Stomach (tissue), 9 donors: ENCODE results near the gene SPIRE2. TPM values are rescaled to one million over a fixed set of nuclear protein-coding genes. Genes with fewer than 3 reads are reported as not detected.
"Not testable (repeated sequence)": the region's sequence is repeated elsewhere in the genome, so short reads cannot be mapped to it uniquely, and the experiment has no call there.

Experiments
- DNase-seq, 2 donors: peaks; one replicate each; pipeline versions ENCODE4 v3.0.0 to v3.0.0-alpha.2; 2013 to 2019
- H3K27ac ChIP-seq, 5 donors: fragments of 200-600 bp in 4 of 5; sonication (generic) in 4 of 5; one replicate each; pipeline ENCODE4 v1.5.1; 2013 to 2019; ENCODE audit warnings: mild to moderate bottlenecking in 1 of 5, moderate library complexity in 1 of 5
- H3K27me3 ChIP-seq, 3 donors: fragments of 200-600 bp; sonication (generic); one replicate each; pipeline ENCODE4 v1.5.1; 2017 to 2019; ENCODE audit warnings: mixed run types in 1 of 3
- H3K36me3 ChIP-seq, 4 donors: fragments of 200-600 bp; sonication (generic); 1 replicate in 3 of 4; 2 replicates in 1 of 4; pipeline ENCODE4 v1.5.1; 2016 to 2019
- H3K4me1 ChIP-seq, 4 donors: fragments of 200-600 bp; sonication (generic); one replicate each; pipeline ENCODE4 v1.5.1; 2016 to 2019
- H3K4me3 ChIP-seq, 4 donors: fragments of 200-600 bp; sonication (generic) in 3 of 4; one replicate each; pipeline ENCODE4 v1.5.1; 2016 to 2019; ENCODE audit warnings: mild to moderate bottlenecking in 1 of 4
- H3K9me3 ChIP-seq, 4 donors: fragments of 200-600 bp; sonication (generic); one replicate each; pipeline ENCODE4 v1.5.1; 2016 to 2019
- CTCF ChIP-seq, 7 experiments: fragments of 450-650 bp in 4 of 7; fragments of 200-600 bp in 3 of 7; sonication (generic) in 3 of 7; IDR thresholded peaks; one replicate each; pipeline ENCODE4 v1.5.1; 2016 to 2019; ENCODE audit warnings: antibody characterized with exemption in 7 of 7, control low read depth in 2 of 7, mild to moderate bottlenecking in 1 of 7
- EP300 ChIP-seq: sonication (generic); formaldehyde crosslinking; IDR thresholded peaks from one replicate; pipeline ENCODE4 v1.6.1; 2017; ENCODE audit warnings: antibody characterized with exemption
- POLR2A ChIP-seq, 4 donors: fragments of 450-650 bp; IDR thresholded peaks; one replicate each; pipeline ENCODE4 v1.6.1; 2016; ENCODE audit warnings: antibody characterized with exemption in 4 of 4, control low read depth in 2 of 4, mild to moderate bottlenecking in 1 of 4, moderate library complexity in 1 of 4
- POLR2AphosphoS5 ChIP-seq, 3 donors: sonication (generic); formaldehyde crosslinking; IDR thresholded peaks; one replicate each; pipeline ENCODE4 v1.6.1; 2016; ENCODE audit warnings: antibody characterized with exemption in 3 of 3
- WGBS, 5 donors: extraction: QIAGEN DNeasy Blood & Tissue Kit in 3 of 5; methylation state at CpG; one replicate each; pipeline versions ENCODE4 v1.1.5 to v1.1.7; 2013 to 2018; 5-methylcytosine and 5-hydroxymethylcytosine counted together
- intact Hi-C: fragments of 100-400 bp; cut with DNase I; formaldehyde crosslinking; loops from one replicate; pipeline ENCODE4 v1.15.1; 2023; ENCODE audit warnings: low total_unique reads
- polyA plus RNA-seq, 3 donors: library from polyadenylated mRNA; stranded (reverse); fragments of 200-250 nt; gene quantifications; one replicate each; pipeline ENCODE4 v1.2.3, GENCODE V29; 2013
- total RNA-seq, 5 donors: library from RNA; depleted of rRNA; stranded (reverse); fragments of >200 nt; gene quantifications; one replicate each; pipeline versions ENCODE4 v1.1.0 to v1.2.3, GENCODE V29; 2014 to 2016
- donor health status: healthy with polysubstance abuse.
- donor health status: Bipolar disorder and iron deficiency.
- donor health status: healthy.

The SPIRE2 gene
- total and polyA plus RNA-seq, 8 donors, result 3.9 to 230 (median 25.0) TPM

DNA sequence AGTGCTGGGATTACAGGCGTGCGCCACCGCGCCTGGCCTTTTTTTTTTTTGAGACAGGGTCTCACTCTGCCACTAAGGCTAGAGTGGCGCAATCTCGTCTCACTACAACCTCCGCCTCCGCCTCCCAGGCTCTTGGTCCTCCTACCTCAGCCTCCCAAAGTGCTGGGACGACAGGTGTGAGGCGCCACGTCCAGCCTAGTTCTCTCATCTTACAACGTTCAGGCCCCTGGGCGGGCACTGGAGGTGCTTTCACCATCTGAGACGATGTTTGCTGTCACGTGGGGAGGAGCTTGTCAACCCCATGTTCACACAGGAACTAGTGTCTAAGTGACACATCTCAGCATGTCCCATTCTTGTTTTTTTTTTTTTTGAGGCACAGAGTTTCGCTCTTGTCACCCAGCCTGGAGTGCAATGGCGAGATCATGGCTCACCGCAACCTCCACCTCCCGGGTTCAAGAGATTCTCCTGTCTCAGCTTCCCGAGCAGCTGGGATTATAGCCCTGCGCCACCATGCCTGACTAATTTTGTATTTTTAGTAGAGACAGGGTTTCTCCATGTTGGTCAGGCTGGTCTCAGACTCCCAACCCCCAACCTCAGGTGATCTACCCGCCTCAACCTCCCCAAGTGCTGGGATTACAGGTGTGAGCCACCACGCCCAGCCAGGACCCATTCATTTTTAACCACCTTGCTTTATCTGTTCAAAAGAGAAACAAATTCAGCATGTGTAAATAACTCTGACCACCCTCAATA lies 6.7 kb upstream of the SPIRE2 start:
- Histone ChIP-seq H3K36me3 (peaks cover 0 to 8% (median 0%) of the 10 kb centered on the region in 4 donors), H3K9me3 (no peaks in the 10 kb centered on the region), H3K4me1 (peaks cover 0 to 40% (median 29%) of the 10 kb centered on the region in 4 donors), H3K27me3 (no peaks in the 10 kb centered on the region), H3K4me3 (no peak overlapping the region), H3K27ac (no peak overlapping the region)
- no peak for DNase-seq
- WGBS, 5 donors, result 86 to 95% (median 91%) methylated on average over 22 to 23 of the region's 23 CpGs
- intact Hi-C loops, result no loop called here
- TF ChIP-seq POLR2A (IDR thresholded peaks at IDR 0.05) (no peak), CTCF (IDR thresholded peaks at IDR 0.05) (no peak), EP300 (no peak), POLR2AphosphoS5 (IDR thresholded peaks at IDR 0.05) (no peak)

DNA sequence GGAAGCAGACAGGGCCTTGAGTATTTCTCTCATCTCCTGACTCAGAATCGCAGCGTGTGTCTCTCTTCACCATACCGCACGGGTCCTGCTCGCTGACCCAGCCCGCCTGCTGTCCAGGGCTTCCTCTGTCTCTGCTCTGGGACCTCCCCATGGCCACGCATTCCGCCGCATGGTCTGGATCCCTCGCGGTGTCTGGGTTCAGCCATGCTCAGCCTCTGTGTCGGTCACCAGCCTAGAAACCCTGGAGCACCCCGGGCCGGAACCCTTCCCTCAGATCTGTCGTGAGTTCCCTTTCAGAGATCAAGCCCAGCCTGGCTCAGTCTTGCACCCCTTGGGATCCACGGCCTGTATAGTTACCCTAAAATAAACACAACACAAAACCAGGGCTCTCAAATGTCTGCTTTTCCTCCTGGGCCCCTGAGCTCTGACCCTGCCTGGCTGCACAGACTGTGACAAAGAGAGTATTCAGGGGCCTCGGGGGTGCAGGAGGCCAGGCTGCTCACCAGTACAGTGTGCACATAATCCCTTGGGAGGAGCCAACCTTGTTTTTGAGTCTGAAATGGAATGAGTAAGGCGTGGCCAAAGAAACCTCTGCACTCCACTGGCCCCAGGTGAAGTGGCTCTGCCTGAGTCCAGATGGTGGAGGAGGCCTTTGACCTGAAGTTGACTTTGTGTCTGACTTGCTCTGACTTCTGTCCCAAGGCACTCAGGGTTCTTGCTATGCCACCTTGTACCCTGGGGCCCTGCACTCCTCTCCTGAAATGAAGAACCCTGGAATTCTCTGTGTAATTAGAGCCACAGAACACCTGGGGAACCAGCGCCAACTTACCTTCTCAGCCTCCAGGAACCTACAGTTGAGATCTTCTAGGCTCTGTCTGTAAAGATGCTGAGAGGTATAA lies 5.8 kb upstream of the SPIRE2 start:
- intact Hi-C loops, result no loop called here
- DNase-seq, result peak in 1 of 2 donors; percentile 77
- peak overlapping the region in 2 of 5 donors; percentile 13 to 32 for H3K27ac ChIP-seq
- H3K27me3 ChIP-seq, result no peaks in the 10 kb centered on the region
- H3K9me3 ChIP-seq, result no peaks in the 10 kb centered on the region
- TF ChIP-seq POLR2A (IDR thresholded peaks at IDR 0.05) (no peak), CTCF (IDR thresholded peaks at IDR 0.05) (no peak), EP300 (no peak), POLR2AphosphoS5 (IDR thresholded peaks at IDR 0.05) (no peak)
- no peak overlapping the region for H3K4me3 ChIP-seq
- peaks cover 0 to 36% (median 27%) of the 10 kb centered on the region in 4 donors for H3K4me1 ChIP-seq
- peaks cover 0 to 8% (median 0%) of the 10 kb centered on the region in 4 donors for H3K36me3 ChIP-seq
- 56 to 69% (median 67%) methylated on average over 18 to 19 of the region's 19 CpGs for WGBS, 5 donors

DNA sequence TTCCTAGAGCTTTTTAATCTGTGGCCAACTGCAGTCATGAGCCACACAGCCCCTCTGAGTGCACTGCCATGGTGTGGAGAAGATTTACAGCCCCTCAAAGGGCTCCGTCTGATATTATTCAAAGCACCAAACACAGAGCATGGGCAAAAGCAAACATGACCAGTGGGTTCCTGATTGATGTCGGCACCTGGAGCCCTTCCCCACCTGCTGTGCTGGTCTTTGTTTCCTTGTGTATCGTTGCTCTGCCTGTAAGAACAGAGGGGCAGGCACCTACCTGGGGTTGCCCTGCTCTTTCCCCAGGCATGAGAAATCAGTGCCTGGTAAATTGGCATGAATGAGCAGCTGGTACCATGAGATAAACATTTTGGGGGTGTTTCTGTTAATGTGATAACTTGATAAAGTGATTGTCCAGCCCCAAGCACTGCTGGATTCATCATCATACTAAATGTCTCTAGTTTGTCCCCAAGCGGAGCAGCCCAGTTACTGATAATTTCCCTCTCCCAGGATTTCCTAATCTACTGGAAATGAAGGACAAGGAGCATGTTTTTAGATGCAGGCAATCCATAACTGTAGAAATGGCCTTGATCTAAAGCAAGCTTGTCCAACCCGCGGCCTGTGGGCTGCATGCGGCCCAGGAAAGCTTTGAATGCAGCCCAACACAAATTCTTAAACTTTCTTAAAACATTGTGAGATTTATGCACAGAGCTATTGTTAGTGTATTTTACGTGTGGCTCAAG lies 5.0 kb upstream of the SPIRE2 start:
- Histone ChIP-seq H3K4me3 (no peak overlapping the region), H3K4me1 (peaks cover 0 to 35% (median 27%) of the 10 kb centered on the region in 4 donors), H3K9me3 (no peaks in the 10 kb centered on the region), H3K36me3 (peaks cover 0 to 8% (median 0%) of the 10 kb centered on the region in 4 donors), H3K27ac (peak overlapping the region in 1 of 5 donors; percentile 32), H3K27me3 (peaks cover 0 to 7% (median 0%) of the 10 kb centered on the region in 3 donors)
- 70 to 77% (median 76%) methylated on average over 8 of the region's 8 CpGs for WGBS, 5 donors
- intact Hi-C loops, result no loop called here
- no peak for DNase-seq
- TF ChIP-seq POLR2A (IDR thresholded peaks at IDR 0.05), result no peak
- TF ChIP-seq POLR2AphosphoS5 (IDR thresholded peaks at IDR 0.05), result no peak
- TF ChIP-seq CTCF (IDR thresholded peaks at IDR 0.05), result no peak
- TF ChIP-seq EP300, result no peak

GRCh38 chr16:89823824-89824148 lies 4.5 kb upstream of the SPIRE2 start:
- H3K27me3 ChIP-seq, H3K36me3 ChIP-seq, intact Hi-C loops, H3K4me3 ChIP-seq, H3K9me3 ChIP-seq, H3K27ac ChIP-seq, DNase-seq: not testable (repeated sequence)
- 68 to 83% (median 78%) methylated on average over 5 of the region's 5 CpGs for WGBS, 5 donors
- peaks cover 3 to 32% (median 25%) of the 10 kb centered on the region in 4 donors for H3K4me1 ChIP-seq
